HG03159 (cell line): ENCODE results near the gene POU4F3.

Experiments used
- ATAC-seq: cut with Tn5 transposase; IDR thresholded peaks from one replicate; pipeline ENCODE4 v1.9.1; 2021; ENCODE audit warnings: mild to moderate bottlenecking, moderate library complexity; ENCODE audit not compliant: unreplicated experiment

Gene POU4F3

DNA sequence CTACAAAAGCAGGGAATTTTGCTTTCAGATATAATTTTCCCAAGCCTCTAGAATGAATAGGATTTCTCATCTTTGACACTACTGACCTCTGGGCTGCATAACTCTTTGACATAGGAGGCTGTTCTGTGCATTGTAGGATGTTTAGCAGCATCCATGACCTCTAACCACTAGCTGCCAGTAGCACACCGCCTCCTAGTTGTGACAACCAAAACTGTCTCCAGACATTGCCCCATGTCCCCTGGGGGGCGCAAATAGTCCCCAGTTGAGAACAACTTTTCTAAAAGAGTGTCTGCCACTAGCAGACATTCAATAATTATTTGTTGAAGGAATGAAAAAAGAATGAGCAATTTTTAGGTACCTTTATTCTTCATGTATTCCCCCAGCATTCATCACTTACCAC is 51.8 kb downstream of the POU4F3 start:
- ATAC-seq: peak; percentile 64
